Suprapubic skin (tissue), 4 donors: Measurements from ENCODE around the gene GPR156.

ENCODE experiments used
- CTCF ChIP-seq, 2 donors: fragments of 200-600 bp in 1 of 2; fragments of 450-650 bp in 1 of 2; sonication (generic) in 1 of 2; IDR thresholded peaks; one replicate each; pipeline ENCODE4 v1.5.1; 2016 to 2019; ENCODE audit warnings: antibody characterized with exemption in 2 of 2, mild to moderate bottlenecking in 1 of 2, moderate library complexity in 1 of 2
- EP300 ChIP-seq: sonication (generic); formaldehyde crosslinking; IDR thresholded peaks from one replicate; pipeline ENCODE4 v1.6.1; 2017; ENCODE audit warnings: antibody characterized with exemption
- POLR2A ChIP-seq, 2 donors: fragments of 450-650 bp; IDR thresholded peaks; one replicate each; pipeline ENCODE4 v1.6.1; 2017; ENCODE audit warnings: antibody characterized with exemption in 2 of 2, mild to moderate bottlenecking in 2 of 2, moderate library complexity in 2 of 2
- POLR2AphosphoS5 ChIP-seq, 3 donors: sonication (generic); formaldehyde crosslinking; IDR thresholded peaks; one replicate each; pipeline ENCODE4 v1.6.1; 2017; ENCODE audit warnings: antibody characterized with exemption in 3 of 3

GRCh38 chr3:120298996-120299395 is 14.0 kb upstream of the GPR156 start:
- no peak for TF ChIP-seq CTCF (IDR thresholded peaks at IDR 0.05)
- no peak for TF ChIP-seq POLR2A (IDR thresholded peaks at IDR 0.05)
- TF ChIP-seq POLR2AphosphoS5 (IDR thresholded peaks at IDR 0.05), result no peak
- TF ChIP-seq EP300, result no peak
